ENCODE results near the gene DAZAP1. TPM values are rescaled to one million over a fixed set of nuclear protein-coding genes. Genes with fewer than 3 reads are reported as not detected.

Gene DAZAP1
- total RNA-seq, 1 experiment from 2014 or later, result 229 TPM

- no peak for DNase-seq (ENCODE audit: low spot score)
- Histone ChIP-seq H3K27ac (ENCODE audit: low read depth, low read length, poor library complexity, severe bottlenecking) (no peak overlapping the region), H3K4me1 (ENCODE audit: insufficient read depth, low read length, poor library complexity, severe bottlenecking) (peaks cover 5% of the 10 kb centered on the region), H3K4me3 (ENCODE audit: low read depth, low read length, poor library complexity, severe bottlenecking) (no peak overlapping the region), H3K36me3 (ENCODE audit: insufficient read depth, low read length, poor library complexity, severe bottlenecking) (peaks cover 21% of the 10 kb centered on the region), H3K9me3 (ENCODE audit: low read depth, low read length, poor library complexity, severe bottlenecking) (no peaks in the 10 kb centered on the region), H3K27me3 (replicated peaks; ENCODE audit: insufficient read depth, low read depth, low read length, poor library complexity) (no peaks in the 10 kb centered on the region)
- CTCF ChIA-PET, result no interaction called here
- BruUV-seq (replicated peaks), result no TSS peak
- POLR2A ChIA-PET (ENCODE audit: low non-redundant PET), result no interaction called here
- no peak for TF ChIP-seq EZH2 (IDR thresholded peaks at IDR 0.05; ENCODE audit: borderline replicate concordance, low read depth, low read length, poor library complexity, severe bottlenecking)
- intact Hi-C loops (cut with micrococcal nuclease; ENCODE audit: unreplicated experiment), result no loop called here
These were observed 31.0 kb upstream of the DAZAP1 start for GRCh38 chr19:1376415-1376805.

- ChIA-PET CTCF (no interaction called here), POLR2A (ENCODE audit: low non-redundant PET) (no interaction called here)
- Histone ChIP-seq H3K4me1 (ENCODE audit: insufficient read depth, low read length, poor library complexity, severe bottlenecking) (peaks cover 5% of the 10 kb centered on the region), H3K36me3 (ENCODE audit: insufficient read depth, low read length, poor library complexity, severe bottlenecking) (peaks cover 18% of the 10 kb centered on the region), H3K9me3 (ENCODE audit: low read depth, low read length, poor library complexity, severe bottlenecking) (no peaks in the 10 kb centered on the region), H3K4me3 (ENCODE audit: low read depth, low read length, poor library complexity, severe bottlenecking) (no peak overlapping the region), H3K27ac (ENCODE audit: low read depth, low read length, poor library complexity, severe bottlenecking) (no peak overlapping the region), H3K27me3 (replicated peaks; ENCODE audit: insufficient read depth, low read depth, low read length, poor library complexity) (no peaks in the 10 kb centered on the region)
- BruUV-seq (replicated peaks), result no TSS peak
- intact Hi-C loops (cut with micrococcal nuclease; ENCODE audit: unreplicated experiment), result no loop called here
- no peak for DNase-seq (ENCODE audit: low spot score)
- TF ChIP-seq CTCF (conservative IDR thresholded peaks at IDR 0.05; ENCODE audit: low read depth, low read length) (no peak), EZH2 (IDR thresholded peaks at IDR 0.05; ENCODE audit: borderline replicate concordance, low read depth, low read length, poor library complexity, severe bottlenecking) (no peak)
These were observed 30.0 kb upstream of the DAZAP1 start for GRCh38 chr19:1377176-1377964.

GRCh38 chr19:1377965-1378785 is 29.2 kb upstream of the DAZAP1 start:
- Histone ChIP-seq H3K36me3 (ENCODE audit: insufficient read depth, low read length, poor library complexity, severe bottlenecking) (peaks cover 11% of the 10 kb centered on the region), H3K9me3 (ENCODE audit: low read depth, low read length, poor library complexity, severe bottlenecking) (no peaks in the 10 kb centered on the region), H3K4me1 (ENCODE audit: insufficient read depth, low read length, poor library complexity, severe bottlenecking) (peaks cover 3% of the 10 kb centered on the region), H3K27ac (ENCODE audit: low read depth, low read length, poor library complexity, severe bottlenecking) (no peak overlapping the region), H3K4me3 (ENCODE audit: low read depth, low read length, poor library complexity, severe bottlenecking) (no peak overlapping the region), H3K27me3 (replicated peaks; ENCODE audit: insufficient read depth, low read depth, low read length, poor library complexity) (no peaks in the 10 kb centered on the region)
- DNase-seq (ENCODE audit: low spot score), result no peak
- no peak for TF ChIP-seq EZH2 (IDR thresholded peaks at IDR 0.05; ENCODE audit: borderline replicate concordance, low read depth, low read length, poor library complexity, severe bottlenecking)
- TF ChIP-seq CTCF (conservative IDR thresholded peaks at IDR 0.05; ENCODE audit: low read depth, low read length), result no peak
- POLR2A ChIA-PET (ENCODE audit: low non-redundant PET), result no interaction called here
- BruUV-seq (replicated peaks), result no TSS peak
- intact Hi-C loops (cut with micrococcal nuclease; ENCODE audit: unreplicated experiment), result no loop called here
- CTCF ChIA-PET, result no interaction called here
